ENCODE data around the gene AUTS2.

Gene AUTS2

DNA sequence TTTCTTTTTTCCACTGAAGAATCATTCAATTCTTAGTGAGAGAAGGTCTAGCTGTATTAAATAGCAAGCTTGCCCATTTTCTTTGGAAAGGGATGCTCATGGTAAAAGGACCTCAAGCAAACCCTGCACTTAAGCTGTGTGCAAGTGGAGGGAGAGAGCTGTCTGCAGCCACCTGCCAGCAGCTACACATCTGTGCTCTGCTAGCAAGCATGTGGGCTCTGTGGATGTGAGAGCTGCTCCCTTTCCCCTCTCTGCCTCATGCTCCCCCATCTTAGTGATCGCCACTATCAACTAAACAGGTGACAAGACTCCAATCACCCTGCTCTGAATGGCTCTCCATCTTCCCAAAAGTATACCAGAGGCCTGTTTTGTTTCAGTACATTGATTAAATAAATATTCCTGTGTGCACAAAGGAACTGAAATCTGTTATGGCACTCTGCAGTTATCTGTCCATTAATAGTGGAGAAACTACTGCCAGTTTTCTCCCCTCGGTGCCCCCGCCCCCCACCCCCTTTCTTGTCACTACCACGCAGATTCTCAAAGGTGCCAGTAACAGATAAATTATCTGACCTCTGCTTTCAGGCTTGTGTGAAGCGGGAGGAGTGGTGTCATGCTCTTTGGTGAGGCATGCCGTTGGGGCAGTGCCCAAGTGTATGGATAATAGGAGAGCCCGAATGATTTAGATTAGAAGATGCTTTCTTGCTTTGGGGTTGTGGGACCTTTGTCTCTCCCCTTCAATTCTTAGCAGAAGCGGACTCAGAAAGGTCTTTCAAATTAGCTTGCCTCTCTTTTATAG, 26.4 kb downstream of the AUTS2 start:
- no peak for DNase-seq (ENCODE audit: low read depth)

DNA sequence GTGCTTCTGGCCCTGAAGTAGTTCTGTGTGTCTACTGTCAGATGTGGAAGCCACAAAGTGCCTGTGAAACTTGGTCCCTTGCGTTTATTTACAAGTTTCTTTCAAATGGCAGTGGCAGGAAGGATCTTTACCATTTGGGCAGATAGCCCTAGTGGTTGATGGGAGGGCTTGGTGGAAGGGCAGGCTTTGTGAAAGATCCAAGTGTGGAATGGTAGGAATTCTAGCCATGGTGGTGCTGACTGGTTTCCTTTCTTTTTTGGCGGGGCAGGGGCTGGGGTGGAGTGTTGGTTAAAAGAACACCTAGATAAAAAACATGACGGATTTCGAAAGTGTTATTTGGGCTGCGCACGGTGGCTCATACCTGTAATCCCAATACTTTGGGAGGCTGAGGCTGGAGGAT, 27.0 kb downstream of the AUTS2 start:
- DNase-seq (ENCODE audit: low read depth), result no peak

DNA sequence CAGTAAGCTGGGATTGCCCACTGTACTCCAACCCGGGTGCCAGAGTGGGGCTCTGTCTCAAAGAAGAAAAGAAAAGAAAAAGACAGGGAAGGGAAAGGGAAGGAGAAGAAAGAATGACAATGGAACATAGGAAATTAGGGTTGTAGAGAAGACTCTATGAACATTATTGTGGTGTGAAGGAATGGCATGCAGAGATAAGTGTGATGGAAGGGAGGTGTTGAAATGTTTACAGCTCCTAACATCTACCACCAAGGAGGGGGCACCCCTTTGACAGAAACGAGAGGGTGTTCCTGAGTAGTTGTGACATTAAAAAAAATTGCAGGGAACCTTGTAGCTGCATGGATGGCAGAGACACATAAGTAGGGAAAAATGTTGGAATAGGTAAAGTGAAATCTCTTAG, 27.5 kb downstream of the AUTS2 start:
- DNase-seq (ENCODE audit: low read depth), result no peak

DNA sequence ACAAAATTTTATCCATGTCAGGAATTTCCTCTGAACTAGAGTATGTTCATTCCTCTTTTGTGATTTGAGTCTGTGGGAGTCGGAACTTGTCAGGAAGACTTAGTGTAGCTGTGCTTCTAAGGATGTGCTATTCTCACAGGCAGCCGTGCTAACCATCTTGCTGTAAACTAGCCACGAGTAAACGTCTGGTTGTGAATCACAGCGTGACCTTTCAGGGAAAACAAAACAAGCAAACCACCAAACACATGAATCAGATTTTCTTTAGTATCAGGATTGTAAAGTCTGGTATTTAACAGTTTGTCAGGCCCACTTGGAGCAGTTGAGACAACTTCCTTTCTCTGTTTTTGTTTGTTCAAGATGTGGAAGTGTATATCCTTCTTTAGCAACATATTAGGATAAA, 32.0 kb downstream of the AUTS2 start:
- DNase-seq (ENCODE audit: low read depth), result no peak

DNA sequence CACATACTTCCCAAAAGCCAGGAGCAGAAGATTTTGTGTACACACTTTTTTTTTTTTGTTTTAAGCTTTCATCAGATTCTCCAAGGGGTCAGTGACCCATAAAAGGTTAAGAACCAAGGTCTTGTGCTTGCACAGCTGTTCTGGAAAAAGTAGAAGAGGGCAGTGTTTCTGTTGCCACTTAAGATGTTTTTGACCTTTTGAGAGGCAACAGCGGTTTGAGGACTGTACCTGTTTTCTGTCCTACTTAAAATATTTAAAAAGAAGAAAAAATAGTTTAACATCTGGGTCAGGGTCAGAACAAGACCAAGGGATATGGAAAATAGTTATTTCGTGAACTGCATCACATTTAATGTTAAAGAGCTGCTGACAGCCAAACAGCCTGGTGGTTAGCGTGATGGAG, 32.9 kb downstream of the AUTS2 start:
- no peak for DNase-seq (ENCODE audit: low read depth)

DNA sequence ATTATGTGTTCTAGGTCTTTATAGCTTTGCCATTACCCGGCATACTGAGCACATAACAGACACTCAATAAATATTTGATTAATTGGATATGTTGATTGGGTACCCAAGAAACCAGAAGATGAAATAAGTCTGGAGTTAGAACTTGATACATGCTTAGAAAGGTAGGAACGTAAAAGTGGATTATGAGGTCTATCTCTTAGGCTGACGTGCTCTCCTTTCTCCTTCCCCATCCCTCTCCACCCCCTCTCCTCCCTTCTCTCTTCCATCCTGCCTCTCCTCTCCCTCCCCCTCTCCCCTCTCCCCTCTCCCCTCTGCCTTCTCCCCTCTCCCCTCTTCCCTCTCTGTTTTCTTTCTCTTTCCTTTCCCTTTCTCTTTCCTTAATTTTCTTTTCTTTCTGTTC, 34.0 kb downstream of the AUTS2 start:
- DNase-seq (ENCODE audit: low read depth), result no peak

DNA sequence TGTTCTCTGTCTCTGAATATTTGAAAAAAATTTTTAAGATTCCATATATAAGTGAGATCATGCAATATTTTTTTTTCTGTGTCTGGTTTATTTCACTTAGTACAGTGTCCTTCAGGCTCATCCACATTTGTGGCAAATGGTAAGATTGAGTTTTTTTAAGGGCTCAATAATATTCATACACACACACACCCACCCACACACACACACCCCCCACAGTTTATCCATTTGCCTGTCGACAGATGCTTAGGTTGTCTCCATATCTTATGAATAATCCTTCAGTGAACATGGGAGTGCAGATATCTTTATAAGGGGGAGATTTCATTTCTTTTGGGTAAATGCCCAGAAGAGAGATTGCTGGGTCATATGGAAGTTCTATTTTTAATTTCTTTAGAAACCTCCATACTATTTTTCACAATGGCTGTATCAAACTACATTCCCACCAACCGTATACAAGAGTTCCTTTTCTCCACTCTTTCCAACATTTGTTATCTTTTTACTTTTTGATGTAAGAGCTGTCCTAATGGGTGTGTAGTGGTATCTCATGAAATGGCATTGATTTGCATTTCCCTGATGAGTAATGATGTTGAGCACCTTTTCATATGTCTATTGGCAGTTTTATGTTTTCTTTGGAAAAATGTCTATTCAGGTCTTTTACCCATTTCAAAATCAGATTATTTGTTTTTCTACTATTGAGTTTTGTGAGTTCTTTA, 35.0 kb downstream of the AUTS2 start:
- DNase-seq (ENCODE audit: low read depth), result no peak

DNA sequence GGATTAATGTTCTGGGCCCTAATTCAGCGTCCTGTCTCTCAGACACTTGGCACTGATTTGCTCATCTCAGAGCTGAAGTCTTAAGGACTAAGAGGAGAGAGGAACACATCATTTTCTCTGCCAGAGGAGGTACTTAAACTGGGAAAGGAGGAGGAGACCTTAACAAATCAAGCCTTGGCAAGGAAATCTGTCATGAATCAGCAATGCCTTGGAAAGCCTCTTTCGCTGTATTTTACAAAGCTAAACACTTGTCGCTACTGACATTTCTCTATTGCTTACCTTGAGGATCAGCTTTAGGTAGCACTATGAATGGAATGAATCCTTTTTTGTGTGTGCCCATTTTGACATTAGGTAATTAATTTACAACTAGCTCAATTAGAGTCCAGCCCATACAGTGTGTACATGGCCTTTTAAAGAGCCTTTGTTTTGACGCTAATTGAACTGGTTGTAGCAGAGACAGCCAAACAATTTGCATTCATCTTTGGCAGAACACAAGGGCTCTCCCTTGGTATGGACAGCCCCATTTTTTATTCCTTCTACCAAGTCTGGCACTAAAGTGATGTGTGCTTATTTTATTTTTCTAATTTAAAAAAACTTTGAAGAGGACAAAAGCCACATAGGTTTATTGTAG, 37.4 kb downstream of the AUTS2 start:
- DNase-seq (ENCODE audit: low read depth), result no peak

DNA sequence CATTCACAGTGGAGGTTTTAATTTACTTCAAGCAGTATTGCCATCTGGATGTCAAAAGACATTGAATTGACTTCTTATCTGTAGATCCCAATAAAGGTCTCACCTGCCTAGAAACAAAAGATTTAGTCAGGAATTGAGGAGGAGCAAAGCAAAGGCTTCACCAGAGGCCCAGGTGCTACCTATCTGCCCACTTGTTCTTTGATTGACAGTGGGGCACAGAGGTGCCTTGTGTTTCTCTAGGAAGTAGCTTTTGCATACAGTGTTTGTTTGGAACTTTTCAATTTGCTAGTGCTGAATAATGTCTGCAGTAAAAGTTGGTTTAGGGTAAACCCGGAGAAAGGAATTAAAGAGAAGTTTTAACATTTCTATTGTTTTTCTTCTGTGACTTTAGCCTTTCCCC, 40.4 kb downstream of the AUTS2 start:
- DNase-seq (ENCODE audit: low read depth), result no peak

DNA sequence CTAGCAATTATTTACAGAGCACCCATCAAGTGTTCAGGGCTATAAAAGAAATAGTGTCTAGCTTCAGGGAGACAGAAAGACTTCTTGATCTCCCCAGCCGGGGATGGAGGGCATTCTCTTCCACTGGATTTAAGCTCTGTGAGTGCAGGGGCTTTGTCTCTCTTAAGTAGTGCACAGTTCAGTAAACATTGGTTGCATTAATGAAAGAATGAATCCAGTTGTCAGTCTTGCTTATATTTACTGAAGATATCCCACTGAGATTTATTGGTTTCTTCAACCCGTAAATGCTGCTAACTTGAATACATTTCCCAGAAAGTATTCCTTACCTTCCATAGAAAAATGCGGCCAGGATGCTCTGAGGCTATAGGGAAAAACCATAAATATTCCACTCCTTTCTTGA, 41.9 kb downstream of the AUTS2 start:
- DNase-seq (ENCODE audit: low read depth), result no peak

DNA sequence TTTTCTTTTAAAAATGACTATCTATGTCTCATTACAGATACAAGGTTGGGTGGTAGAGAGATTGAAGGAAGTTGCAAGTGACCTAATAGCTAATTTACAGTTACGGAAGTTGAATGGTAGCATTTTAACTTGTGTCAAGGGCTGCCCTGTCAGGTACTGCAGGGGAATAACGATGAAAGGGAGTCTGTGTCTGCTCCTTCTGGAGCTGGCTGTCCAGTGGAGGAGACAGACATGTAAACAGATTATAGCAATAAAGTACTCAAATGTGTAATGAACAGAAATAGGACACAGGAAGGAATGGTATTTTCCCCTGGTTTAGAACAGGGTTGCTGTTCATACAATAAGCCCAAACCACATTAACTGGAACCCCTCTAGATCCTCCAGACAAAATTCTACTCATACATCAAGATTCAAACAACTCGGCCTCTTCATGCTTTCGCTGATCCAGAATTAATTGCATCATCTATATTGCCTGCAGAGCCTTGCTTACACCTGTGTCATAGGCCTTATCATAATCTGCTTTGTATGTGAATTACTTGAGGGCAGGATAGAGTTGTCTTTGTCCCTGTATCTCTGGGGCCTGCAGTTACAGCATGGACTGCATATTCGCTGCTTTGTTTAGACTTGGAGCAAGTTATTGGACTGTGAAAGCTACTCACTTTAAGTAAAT, 42.8 kb downstream of the AUTS2 start:
- no peak for DNase-seq (ENCODE audit: low read depth)

DNA sequence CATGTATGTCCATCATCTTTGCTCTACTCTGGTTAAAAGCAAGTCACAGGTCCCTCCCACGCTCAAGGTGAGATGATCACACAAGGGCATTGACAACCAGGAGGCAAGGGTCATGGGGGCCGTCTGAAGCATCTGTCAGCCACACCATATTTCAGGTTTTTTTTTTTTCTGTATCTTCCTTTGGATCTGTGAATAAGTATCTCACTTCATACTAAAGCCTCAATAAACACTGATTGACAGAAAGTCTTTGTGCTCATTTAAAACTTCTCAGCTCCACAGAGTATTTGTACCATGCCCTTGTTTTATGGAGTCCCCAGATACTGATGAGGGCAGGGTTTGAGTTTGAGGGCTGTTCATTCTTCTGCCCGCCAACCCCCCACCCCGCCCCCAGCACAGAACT, 45.0 kb downstream of the AUTS2 start:
- DNase-seq (ENCODE audit: low read depth), result no peak

DNA sequence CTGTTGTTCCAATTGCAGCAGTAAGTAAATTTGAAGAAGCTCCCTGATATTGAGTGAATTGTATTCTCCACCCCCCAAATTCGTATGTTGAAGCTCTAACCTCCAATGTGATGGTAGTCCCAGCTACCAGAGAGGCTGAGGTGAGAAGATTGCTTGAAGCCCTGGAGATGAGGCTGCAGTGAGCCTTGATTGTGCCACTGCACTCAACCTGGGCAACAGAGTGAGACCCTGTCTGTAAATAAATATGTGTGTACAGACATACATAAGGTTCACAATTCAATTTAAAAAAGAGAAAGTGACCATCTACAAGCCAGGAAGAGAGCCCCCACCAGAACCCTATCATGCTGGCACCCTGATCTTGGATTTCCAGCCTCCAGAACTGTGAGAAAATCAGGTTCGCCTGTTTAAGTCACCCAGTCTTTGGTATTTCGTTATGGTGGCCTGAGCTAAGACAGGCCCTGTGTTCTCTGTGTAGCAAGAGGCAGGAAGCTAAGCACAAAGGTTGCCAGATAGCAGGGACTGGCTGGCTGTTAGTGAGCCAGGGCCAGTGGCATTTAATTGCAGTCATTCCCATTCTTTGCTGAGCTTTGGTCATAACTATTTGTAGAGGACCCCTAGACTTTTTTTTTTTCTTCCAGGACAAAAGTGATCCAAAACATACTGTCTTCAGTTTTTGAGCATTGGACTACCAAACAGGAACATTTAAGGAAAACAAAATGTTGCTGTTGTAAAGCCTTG, 45.6 kb downstream of the AUTS2 start:
- DNase-seq (ENCODE audit: low read depth), result no peak

DNA sequence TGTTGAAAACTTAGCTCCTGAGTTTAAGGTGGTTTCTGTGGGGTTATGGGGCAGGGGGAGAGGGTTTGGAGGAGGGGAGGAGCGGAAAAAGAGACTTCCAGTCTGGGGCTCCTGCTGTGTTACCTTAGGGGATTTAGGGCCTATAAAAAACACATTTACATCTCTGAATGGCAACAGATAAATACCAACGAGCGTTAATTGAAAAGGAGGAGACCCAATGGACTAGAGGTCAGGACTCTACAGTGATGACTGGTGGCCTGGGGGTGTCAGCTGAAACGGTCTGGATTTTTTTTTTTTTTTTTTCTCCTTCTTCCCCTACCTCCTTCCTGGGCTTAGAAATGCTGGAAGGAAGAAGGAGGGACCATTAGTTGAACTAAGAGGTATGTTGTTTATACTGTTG, 47.4 kb downstream of the AUTS2 start:
- DNase-seq (ENCODE audit: low read depth), result no peak

DNA sequence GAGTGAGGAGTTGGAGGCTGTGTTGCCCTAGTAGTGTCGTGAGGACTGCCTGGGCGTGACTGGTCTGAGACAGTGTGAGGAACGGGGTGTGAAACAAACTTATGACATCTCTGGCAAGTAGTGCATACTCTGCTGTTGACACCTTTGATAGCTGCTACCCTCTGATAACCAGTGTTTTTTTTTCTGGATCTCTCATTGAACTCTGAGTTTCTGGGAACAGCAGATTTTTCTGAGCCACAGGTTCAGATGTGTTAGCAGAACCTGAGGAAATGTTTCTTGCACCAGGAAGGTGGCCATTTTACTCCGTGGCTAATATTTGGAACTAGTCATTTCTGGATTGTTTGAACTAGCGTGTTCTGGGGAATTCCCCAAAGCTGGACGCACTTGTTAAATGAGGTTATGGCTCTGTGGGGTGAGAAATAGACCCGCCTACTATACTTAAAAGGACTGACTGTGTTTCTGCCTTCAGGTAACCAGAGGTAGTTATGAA, 52.9 kb downstream of the AUTS2 start:
- no peak for DNase-seq (ENCODE audit: low read depth)

DNA sequence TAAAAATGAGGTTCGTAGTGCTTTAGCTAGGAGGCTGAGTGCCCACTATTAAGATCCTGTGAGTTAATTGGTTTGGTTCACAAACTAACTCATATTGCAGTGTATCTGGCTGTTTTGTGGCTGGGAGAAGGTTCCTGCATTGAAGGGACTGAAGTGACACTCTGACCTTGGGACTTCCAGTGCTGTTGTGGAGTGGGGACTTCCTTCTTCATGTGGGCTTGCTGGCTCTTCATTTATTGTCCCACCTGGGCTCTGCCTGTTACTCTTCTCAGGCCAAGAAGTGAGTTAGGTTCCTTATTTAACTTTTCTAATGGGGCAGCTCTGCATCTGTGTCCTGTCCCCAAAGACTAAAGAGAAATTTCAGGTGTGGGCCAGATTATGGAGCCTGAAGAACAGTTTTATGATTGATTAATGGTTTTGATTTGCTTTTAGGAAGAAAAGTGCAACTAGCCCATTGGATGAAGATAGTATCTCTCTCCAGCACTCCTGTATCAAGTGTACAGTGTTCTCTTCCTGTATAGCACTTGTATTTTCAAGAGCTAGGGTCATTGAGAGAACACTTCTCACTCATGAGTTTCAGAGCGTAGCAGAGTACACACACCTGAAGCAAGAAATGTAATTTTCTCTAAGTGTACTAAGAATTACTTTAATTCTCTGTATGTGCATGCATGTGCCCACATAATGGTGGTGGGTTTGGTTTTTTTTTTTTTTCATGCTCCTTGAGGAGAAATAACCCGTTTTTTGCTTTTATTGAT, 54.8 kb downstream of the AUTS2 start:
- no peak for DNase-seq (ENCODE audit: low read depth)

DNA sequence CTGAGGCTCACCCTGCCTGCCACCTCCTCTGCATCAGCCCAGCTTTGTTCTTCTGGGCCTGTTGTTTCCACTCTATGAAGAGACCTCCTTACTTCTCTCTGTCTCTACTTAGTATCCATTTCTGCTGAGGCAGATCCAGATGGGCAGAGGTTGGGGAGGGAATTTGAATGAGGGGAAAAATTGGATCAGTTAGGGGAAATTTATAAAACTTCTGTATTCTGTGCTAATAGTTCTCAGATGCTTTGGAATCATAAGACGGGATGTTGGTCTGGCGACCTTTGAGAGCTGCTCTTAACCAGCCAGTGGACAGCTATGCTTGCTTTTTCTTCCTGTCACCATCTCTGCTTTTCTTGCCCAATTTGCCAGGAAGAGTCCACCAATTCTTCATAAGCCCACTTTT, 55.5 kb downstream of the AUTS2 start:
- no peak for DNase-seq (ENCODE audit: low read depth)

DNA sequence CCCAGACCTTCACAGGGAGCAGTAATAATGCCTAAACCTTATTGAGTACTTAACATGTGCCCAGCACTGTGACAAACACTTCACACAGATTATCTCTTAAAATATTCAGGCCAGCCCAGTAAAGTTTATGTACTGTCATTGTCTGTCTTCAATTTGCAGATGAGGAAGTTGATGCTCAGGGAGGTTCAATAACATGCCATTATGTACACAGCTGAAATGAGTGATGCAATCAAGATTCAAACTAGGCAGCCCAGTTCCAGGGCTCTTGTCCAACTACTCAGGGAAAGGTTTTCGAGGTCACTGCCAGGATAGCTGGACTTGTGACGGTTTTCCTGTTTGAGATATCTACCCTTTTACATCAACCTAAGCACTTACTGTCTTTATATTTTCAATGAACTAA, 56.1 kb downstream of the AUTS2 start:
- DNase-seq (ENCODE audit: low read depth), result no peak

DNA sequence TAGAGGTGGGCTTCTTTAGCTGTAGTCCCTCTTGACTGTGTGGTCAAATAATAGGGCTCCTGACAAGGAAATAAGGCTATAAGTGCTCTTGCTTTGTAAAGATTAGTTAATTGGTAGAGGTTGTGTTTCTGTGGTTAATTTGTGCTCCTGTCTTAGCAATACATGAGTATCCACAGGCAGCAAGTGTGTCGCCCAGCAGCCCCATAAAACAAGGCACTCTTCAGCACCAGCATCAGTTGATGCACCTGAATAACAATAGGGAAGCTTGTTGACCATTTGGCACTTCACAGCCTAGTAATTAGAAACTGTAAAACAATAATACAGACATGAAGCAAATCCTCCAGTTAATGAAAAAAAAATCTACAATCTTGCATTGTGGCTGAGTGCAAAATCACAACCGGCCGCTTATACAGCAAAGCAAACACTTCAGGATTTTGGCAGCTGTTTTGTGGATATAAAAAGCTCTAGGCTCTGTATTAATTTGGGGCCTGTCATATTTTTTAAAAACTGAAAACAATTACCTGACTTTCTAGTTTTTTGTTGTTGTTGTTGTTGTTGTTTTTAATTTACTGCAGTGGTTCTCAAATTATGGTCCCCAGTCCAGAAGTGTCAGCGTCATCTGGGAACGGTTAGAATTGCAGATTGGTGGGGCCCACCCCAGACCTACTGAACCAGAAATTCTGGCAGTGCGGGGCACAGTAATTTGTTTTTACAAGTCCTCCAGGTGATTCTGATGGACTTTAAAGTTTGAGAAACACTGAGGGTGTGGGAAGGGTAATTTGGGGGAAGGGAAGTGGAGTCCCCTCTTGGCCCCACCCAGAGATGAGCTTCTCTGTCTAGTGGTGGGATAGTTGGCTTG, 56.8 kb downstream of the AUTS2 start:
- DNase-seq (ENCODE audit: low read depth), result no peak

DNA sequence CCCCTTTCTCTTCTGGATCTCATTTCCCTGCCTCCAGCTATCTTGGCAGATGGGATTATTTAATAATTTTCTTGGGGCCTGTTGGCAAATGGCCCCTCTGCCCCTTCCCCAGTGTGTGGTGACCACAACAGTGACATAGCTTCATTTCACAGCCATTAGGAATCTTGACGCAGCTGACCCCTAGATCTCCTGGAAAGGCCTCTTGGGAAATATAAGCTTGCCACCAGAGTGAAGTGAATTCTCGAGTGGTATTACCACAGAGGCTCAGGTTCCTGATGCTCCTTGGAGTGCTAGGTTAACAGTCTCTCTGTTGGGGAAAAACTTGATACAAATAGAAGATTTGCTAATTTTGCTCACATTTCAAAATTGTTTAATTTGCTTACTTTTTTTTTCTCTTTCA, 57.8 kb downstream of the AUTS2 start:
- DNase-seq (ENCODE audit: low read depth), result no peak
